ENCODE measurements around the gene EEF1E1.

The EEF1E1 gene

GRCh38 chr6:8102122-8102958 lies at the start of gene EEF1E1:
Gene EEF1E1 (minus strand): TSS chr6:8102548. CDS start chr6:8102521, 27 bp downstream.
- peak; percentile 97 for DNase-seq (ENCODE audit: low spot score)

- no peak for DNase-seq (ENCODE audit: low spot score)
Observed at GRCh38 chr6:8149350-8149749, 47.0 kb upstream of the EEF1E1 start.

GRCh38 chr6:8143945-8144344 lies 41.6 kb upstream of the EEF1E1 start:
- no peak for DNase-seq (ENCODE audit: low spot score)

DNA sequence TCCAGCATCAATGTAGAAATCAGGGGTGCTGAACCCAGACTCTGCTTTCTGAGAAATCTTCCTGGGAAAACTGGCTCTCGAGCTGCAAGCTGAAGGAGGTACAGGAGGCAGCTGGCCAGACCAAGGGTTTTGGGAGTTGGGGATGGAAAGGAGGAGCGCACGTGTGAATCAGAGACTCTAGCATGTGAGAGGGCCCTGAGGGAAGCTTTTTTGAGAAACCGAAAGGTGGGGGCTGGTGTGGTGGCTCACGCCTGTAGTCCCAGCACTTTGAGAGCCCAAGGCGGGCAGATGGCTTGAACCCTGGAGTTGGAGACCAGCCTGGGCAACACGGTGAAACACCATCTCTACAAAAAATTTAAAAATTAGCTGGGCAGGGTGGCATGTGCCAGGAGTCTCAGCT lies 37.1 kb upstream of the EEF1E1 start:
- no peak for DNase-seq (ENCODE audit: low spot score)

- no peak for DNase-seq (ENCODE audit: low spot score)
Observed at GRCh38 chr6:8137529-8137939, 35.2 kb upstream of the EEF1E1 start.

GRCh38 chr6:8135276-8135675 lies 32.9 kb upstream of the EEF1E1 start:
- DNase-seq (ENCODE audit: low spot score) = no peak

- no peak for DNase-seq (ENCODE audit: low spot score)
Observed at GRCh38 chr6:8132130-8132529, 29.8 kb upstream of the EEF1E1 start.

- peak; percentile 76 for DNase-seq (ENCODE audit: low spot score)
Observed at GRCh38 chr6:8131265-8131897, 29.0 kb upstream of the EEF1E1 start.

DNA sequence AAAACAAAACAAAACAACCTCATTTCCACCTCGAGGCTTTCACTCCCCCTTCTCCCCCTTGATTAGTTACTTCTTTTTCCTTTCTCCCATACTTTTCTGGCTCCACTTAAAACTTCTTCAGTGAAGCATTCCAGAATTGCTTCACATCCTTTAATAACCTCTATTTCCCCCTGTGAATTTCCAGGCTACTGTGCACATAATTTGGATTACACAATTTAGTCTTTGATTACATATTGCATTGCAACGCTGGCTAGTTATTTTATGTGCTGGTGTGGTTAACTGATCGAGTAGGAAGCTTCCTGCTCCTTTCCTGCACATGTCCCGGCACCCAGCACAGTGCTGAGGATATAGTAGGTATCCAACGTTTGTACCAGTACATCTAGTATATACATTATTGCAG lies 28.1 kb upstream of the EEF1E1 start:
- no peak for DNase-seq (ENCODE audit: low spot score)

DNA sequence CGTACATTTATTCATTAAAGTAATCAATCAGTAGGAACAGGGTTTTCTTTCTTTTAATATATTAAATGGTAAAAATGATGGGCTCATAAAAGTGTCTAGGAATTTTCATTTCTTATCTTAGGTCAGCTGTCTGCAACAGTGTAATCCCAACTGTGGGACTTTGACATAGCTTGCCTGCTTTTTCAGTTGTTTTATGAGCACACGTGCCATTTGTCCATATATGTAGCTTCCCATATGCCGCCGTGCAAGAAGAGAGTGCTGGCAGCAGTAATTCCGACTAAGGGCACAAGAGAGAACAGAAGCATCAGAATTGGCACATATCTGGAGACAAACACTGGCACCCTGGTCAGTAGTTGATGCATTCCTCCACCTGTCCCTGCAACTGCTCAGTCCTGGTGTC lies 20.9 kb upstream of the EEF1E1 start:
- no peak for DNase-seq (ENCODE audit: low spot score)

DNA sequence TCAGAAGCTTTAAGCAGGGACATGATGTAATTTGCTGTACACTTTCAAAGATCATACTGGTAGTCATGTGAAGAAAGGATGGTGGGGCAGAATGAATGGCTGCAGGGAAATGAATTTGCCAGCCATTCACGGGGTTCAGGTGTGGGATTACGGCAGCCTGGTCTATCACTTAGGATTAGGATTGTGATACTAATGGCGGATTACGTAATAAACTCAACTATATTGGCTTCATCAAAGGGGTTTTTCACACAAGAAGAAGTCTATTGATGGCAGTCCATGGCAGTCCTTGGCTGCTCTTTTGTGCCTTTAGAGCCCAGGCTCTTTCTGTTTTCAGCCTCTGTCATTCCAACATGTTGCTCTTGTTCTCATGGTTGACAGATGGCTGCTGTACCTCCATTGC lies 12.6 kb upstream of the EEF1E1 start:
- DNase-seq (ENCODE audit: low spot score) = no peak

- no peak for DNase-seq (ENCODE audit: low spot score)
Observed at GRCh38 chr6:8113131-8113654, 10.8 kb upstream of the EEF1E1 start.

- no peak for DNase-seq (ENCODE audit: low spot score)
Observed at GRCh38 chr6:8110725-8111124, 8.4 kb upstream of the EEF1E1 start.

- no peak for DNase-seq (ENCODE audit: low spot score)
Observed at GRCh38 chr6:8110117-8110721, 7.9 kb upstream of the EEF1E1 start.

- no peak for DNase-seq (ENCODE audit: low spot score)
Observed at GRCh38 chr6:8108759-8109539, 6.6 kb upstream of the EEF1E1 start.

GRCh38 chr6:8108031-8108660 lies 5.8 kb upstream of the EEF1E1 start:
- no peak for DNase-seq (ENCODE audit: low spot score)

- no peak for DNase-seq (ENCODE audit: low spot score)
Observed at GRCh38 chr6:8105791-8106190, 3.4 kb upstream of the EEF1E1 start.

DNA sequence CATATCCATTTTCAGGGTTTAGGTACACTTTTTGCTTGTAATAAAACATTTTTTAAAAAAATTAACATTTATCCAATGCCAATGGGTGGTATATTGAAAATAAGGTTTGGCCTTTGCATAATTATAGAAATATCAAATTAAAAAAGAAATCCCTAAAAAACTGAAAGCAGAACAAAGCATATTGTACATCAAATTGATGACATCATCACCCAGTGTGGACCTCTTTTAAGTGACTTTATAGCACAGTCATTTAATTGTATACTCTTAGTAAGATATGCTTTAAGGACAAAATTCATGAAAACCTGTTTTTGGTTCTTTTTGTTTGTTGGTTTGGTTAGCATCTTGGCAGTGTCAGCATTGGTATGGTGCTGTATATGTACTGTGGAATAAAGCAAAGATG lies 1.4 kb upstream of the EEF1E1 start:
- no peak for DNase-seq (ENCODE audit: low spot score)

DNA sequence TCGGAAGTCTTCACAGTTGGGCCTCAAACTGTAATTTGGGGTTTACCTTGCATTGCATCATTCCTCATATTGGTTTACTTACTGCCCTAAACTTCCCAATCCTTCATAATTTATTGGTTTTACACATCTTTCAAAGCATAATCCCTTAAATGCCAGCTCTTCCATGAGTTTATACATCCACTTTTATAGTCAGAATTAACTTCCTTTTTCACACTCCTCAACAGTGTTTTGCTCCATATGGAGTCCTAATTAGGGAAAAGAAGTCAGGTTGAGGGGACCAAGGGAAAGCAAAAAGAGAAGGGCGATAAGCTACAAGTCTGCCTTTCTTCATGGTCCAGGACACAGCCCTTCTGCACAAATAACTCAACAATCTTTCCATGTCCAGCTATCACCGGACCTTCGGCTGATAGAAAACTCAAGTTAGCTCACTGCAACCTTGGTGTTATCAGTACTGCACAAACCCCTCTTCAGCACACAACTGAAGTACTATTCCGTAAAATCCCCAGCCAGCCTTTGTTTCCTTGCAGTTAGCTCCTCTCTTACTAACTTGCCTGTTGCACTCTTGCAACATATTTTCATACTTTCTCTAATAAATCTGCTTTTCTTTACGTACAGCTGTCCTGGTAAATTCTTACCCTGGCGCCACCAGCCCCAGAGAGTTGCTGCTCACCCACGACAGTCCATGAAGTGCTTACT lies 2.0 kb downstream of the EEF1E1 start:
- DNase-seq (ENCODE audit: low spot score) = no peak

DNA sequence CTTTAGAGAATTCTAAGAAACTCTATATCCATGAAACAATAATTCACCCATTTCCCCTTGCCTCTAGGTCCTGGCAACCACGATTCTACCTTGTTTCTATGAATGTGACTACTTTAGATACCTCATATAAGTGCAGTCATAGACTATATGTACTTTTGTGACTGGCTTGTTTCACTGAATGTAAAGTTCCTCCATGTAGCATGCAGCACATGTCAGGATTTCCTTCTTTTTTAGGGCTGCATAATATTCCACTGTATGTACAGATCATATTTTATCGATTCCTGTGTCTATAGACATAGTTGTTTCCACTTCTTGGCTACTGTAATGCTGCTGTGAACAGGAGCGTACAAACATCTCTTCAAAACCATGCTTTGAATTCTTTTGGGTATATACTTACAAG lies 11.7 kb downstream of the EEF1E1 start:
- DNase-seq (ENCODE audit: low spot score) = no peak

DNA sequence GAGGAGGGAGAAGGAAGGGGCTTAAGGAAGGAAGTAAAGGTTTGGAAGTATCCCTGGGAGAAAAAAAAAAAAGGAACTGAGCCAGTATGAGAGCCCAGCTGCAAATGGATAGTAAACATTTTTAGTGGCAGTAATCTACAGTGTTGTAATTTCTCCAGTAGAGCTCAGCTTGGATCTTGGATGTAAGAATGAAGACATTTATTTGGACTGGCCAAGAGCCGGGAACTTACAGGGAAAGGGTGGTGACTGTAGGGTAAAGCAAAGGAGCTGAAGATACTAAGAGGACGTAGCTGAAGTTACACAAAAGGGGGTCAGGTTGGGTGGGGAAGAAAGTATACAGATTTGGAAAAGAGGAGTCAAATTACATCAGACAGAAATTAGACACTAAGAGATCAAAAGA lies 13.5 kb downstream of the EEF1E1 start:
- no peak for DNase-seq (ENCODE audit: low spot score)

All from NAMALWA (cell line).